ENCODE measurements around the gene CYP2S1. TPM values are rescaled to one million over a fixed set of nuclear protein-coding genes. Genes with fewer than 3 reads are reported as not detected.

CYP2S1 gene
- total RNA-seq, 2 donors from 2014 or later = 1.1 to 4.2 TPM

- Histone ChIP-seq H3K27me3 (replicated peaks; ENCODE audit: insufficient read depth) (no peaks in the 10 kb centered on the region), H3K9me3 (no peaks in the 10 kb centered on the region), H3K4me1 (replicated peaks) (no peaks in the 10 kb centered on the region), H3K4me3 (no peak overlapping the region), H3K36me3 (no peaks in the 10 kb centered on the region), H3K27ac (no peak overlapping the region)
- no peak for TF ChIP-seq CTCF (IDR thresholded peaks at IDR 0.05)
- no peak for TF ChIP-seq POLR2AphosphoS5 (IDR thresholded peaks at IDR 0.05)
- no peak for TF ChIP-seq POLR2A (IDR thresholded peaks at IDR 0.05)
- WGBS = 85% methylated on average over 10 of the region's 10 CpGs
- no peak for DNase-seq (ENCODE audit: low spot score)
- intact Hi-C loops (cut with DNase I) = no loop called here
Measured at GRCh38 chr19:41238244-41238643, 45.2 kb downstream of the CYP2S1 start.

GRCh38 chr19:41239363-41239762, 46.3 kb downstream of the CYP2S1 start:
- no peak for DNase-seq (ENCODE audit: low spot score)
- no peak for TF ChIP-seq CTCF (IDR thresholded peaks at IDR 0.05)
- TF ChIP-seq POLR2AphosphoS5 (IDR thresholded peaks at IDR 0.05) = no peak
- TF ChIP-seq POLR2A (IDR thresholded peaks at IDR 0.05) = no peak
- Histone ChIP-seq H3K36me3 (no peaks in the 10 kb centered on the region), H3K27me3 (replicated peaks; ENCODE audit: insufficient read depth) (no peaks in the 10 kb centered on the region), H3K9me3 (no peaks in the 10 kb centered on the region), H3K4me3 (no peak overlapping the region), H3K27ac (no peak overlapping the region), H3K4me1 (replicated peaks) (no peaks in the 10 kb centered on the region)
- WGBS = 94% methylated on average over 9 of the region's 9 CpGs
- intact Hi-C loops (cut with DNase I) = no loop called here

- intact Hi-C loops (cut with DNase I) = no loop called here
- Histone ChIP-seq H3K4me3 (no peak overlapping the region), H3K27me3 (replicated peaks; ENCODE audit: insufficient read depth) (no peaks in the 10 kb centered on the region), H3K9me3 (no peaks in the 10 kb centered on the region), H3K4me1 (replicated peaks) (no peaks in the 10 kb centered on the region), H3K27ac (no peak overlapping the region), H3K36me3 (no peaks in the 10 kb centered on the region)
- no peak for DNase-seq (ENCODE audit: low spot score)
- WGBS = 92% methylated on average over 2 of the region's 2 CpGs
- TF ChIP-seq CTCF (IDR thresholded peaks at IDR 0.05) = no peak
- no peak for TF ChIP-seq POLR2A (IDR thresholded peaks at IDR 0.05)
- no peak for TF ChIP-seq POLR2AphosphoS5 (IDR thresholded peaks at IDR 0.05)
Measured at GRCh38 chr19:41239961-41240574, 47.0 kb downstream of the CYP2S1 start.

GRCh38 chr19:41241859-41242258, 48.8 kb downstream of the CYP2S1 start:
- no peaks in the 10 kb centered on the region for H3K4me1 ChIP-seq (replicated peaks)
- intact Hi-C loops (cut with DNase I) = no loop called here
- no peak for DNase-seq (ENCODE audit: low spot score)
- TF ChIP-seq POLR2AphosphoS5 (IDR thresholded peaks at IDR 0.05) (no peak), POLR2A (IDR thresholded peaks at IDR 0.05) (no peak), CTCF (IDR thresholded peaks at IDR 0.05) (no peak)
- H3K9me3 ChIP-seq = no peaks in the 10 kb centered on the region
- H3K4me3 ChIP-seq = no peak overlapping the region
- 88% methylated on average over 5 of the region's 5 CpGs for WGBS
- H3K27me3 ChIP-seq (replicated peaks; ENCODE audit: insufficient read depth) = no peaks in the 10 kb centered on the region
- no peak overlapping the region for H3K27ac ChIP-seq
- no peaks in the 10 kb centered on the region for H3K36me3 ChIP-seq

- no peaks in the 10 kb centered on the region for H3K27me3 ChIP-seq (replicated peaks; ENCODE audit: insufficient read depth)
- DNase-seq (ENCODE audit: low spot score) = no peak
- H3K9me3 ChIP-seq = no peaks in the 10 kb centered on the region
- no peaks in the 10 kb centered on the region for H3K36me3 ChIP-seq
- H3K27ac ChIP-seq = no peak overlapping the region
- intact Hi-C loops (cut with DNase I) = no loop called here
- H3K4me1 ChIP-seq (replicated peaks) = no peaks in the 10 kb centered on the region
- no peak overlapping the region for H3K4me3 ChIP-seq
- 85% methylated on average over 4 of the region's 4 CpGs for WGBS
- TF ChIP-seq POLR2AphosphoS5 (IDR thresholded peaks at IDR 0.05) (no peak), CTCF (IDR thresholded peaks at IDR 0.05) (no peak), POLR2A (IDR thresholded peaks at IDR 0.05) (no peak)
Measured at GRCh38 chr19:41244117-41244516, 51.1 kb downstream of the CYP2S1 start.

Data from prostate gland (tissue), 2 donors.